Subcutaneous adipose tissue (tissue), 4 donors: ENCODE data around the gene INHA. TPM values are rescaled to one million over a fixed set of nuclear protein-coding genes. Genes with fewer than 3 reads are reported as not detected.

ENCODE experiments used
- total RNA-seq, 4 donors: library from RNA; depleted of rRNA; stranded (reverse); fragments of >200 nt; gene quantifications; one replicate each; pipeline ENCODE4 v1.1.0, GENCODE V29; 2016
- TF ChIP-seq, protein P1 (sequence below): fragments of 450-650 bp; IDR thresholded peaks from one replicate; pipeline ENCODE4 v1.5.1; 2016; ENCODE audit warnings: low read depth, mild to moderate bottlenecking, control low read depth, antibody characterized with exemption, moderate library complexity

The INHA gene
- total RNA-seq, 4 donors from 2014 or later = 0.66 to 1.5 TPM; not detected in 2

DNA sequence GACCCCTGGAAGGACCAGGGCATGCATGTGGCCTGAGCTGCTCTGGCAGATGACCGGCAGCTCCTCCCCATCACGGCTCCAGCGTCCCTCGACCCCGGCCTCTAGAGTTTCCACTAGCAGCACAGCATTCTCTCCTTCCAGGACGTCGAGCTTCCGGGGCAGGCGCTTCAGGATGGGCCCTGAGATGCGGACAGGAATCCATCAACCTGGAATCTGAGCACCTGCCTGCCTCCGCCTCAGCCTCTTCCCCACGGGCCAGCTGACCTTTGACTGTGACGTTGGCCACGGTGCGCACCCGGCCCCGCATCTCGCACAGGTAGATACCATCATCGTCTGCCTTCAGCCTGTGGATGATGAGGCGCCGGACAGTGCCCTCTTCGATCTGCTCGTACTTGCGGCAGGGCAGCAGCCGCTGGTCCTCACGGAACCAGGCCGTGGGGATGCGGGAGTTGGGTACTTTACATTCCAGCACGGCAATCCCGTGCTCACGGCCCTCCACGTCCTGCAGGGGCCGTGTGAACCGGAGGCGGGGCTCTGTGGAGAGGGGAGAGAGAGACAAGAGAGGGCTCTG lies 4.2 kb upstream of the INHA start:
- TF ChIP-seq, protein P1, sequence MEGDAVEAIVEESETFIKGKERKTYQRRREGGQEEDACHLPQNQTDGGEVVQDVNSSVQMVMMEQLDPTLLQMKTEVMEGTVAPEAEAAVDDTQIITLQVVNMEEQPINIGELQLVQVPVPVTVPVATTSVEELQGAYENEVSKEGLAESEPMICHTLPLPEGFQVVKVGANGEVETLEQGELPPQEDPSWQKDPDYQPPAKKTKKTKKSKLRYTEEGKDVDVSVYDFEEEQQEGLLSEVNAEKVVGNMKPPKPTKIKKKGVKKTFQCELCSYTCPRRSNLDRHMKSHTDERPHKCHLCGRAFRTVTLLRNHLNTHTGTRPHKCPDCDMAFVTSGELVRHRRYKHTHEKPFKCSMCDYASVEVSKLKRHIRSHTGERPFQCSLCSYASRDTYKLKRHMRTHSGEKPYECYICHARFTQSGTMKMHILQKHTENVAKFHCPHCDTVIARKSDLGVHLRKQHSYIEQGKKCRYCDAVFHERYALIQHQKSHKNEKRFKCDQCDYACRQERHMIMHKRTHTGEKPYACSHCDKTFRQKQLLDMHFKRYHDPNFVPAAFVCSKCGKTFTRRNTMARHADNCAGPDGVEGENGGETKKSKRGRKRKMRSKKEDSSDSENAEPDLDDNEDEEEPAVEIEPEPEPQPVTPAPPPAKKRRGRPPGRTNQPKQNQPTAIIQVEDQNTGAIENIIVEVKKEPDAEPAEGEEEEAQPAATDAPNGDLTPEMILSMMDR = no peak

- TF ChIP-seq, protein P1 = no peak
Observed at GRCh38 chr2:219569041-219569440, 3.1 kb upstream of the INHA start.

- TF ChIP-seq, protein P1 = no peak
Observed at GRCh38 chr2:219569635-219570034, 2.5 kb upstream of the INHA start.

DNA sequence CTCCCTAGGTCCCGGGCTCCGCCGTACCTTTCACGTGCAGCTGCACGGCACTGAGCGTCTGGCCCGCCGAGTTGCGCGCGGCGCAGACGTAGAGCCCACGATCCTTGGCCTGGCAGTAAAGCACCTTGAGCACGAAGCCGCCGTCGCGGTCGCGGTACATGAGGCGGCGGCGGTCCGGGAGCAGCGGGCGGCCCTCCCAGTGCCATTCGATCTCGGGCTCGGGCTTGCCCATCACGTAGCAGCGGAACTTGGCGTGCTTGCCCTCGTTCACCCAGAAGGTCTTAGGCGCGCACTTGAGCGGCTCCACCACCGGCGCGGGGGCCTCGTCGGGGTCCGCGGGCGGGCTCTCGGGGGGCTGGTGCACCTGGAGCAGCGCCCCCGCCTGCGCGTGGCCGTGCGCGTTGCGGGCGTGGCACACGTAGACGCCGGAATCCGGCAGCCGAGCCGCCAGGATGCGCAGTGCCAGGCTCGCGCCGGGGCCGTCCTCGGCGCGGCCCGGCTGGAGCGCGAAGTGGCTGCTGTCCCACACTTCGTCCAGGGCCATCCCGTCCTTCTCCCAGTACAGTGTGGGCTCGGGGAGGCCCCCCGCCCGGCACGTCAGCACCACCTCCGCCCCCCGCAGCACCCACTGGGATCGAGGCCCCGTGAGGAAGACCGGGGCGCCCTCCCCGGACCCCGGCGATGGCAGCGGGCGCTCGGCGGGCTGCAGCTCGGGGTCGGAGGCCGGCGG lies 1.8 kb upstream of the INHA start:
- TF ChIP-seq, protein P1 = no peak

DNA sequence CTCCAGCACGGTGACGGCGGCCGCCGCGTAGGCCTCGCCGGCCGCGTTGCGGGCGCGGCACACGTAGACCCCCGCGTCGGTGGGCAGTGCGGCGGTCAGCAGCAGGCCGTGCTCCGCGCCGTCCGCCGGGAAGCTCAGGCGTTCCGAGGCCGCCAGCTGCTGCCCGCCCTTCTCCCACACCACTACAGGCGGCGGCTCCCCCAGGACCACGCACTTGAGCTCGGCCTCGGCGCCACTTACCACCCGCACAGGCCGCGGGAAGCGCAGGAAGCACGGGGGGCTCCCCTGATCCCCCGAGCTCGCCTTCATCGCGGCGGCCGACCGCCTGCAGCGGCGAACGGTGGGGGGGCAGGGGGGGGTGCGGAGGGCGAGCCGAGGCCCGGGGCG lies 1.2 kb upstream of the INHA start:
- TF ChIP-seq, protein P1 = no peak

- TF ChIP-seq, protein P1 = no peak
Observed at GRCh38 chr2:219571311-219572236, 536 bp upstream of the INHA start, which contains the start of gene OBSL1. OBSL1 (minus strand) TSS chr2:219571539; CDS start chr2:219571232, 307 bp downstream.

DNA sequence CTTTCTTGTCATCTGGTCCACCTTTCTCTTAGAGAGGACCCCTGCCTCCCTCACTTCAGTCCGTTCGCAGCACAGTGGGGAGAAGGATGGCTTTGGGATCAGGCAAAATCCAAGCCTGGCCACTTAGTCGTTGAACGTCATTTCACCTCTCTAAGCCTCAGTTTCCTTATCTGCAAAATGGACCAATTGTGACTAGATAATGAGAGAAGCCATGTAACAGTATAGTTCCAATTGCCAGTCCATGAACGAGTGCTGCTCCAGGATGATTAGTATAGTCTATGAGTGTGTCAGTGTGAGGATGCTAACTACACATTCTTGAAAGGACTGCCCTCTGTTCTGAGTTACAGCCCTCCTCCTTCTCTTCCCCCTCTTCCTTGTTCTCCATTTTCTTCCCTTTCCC lies 1.1 kb downstream of the INHA start:
- TF ChIP-seq, protein P1 = no peak
